HepG2 (cell line): ENCODE data around the gene ANKRD11. TPM values are rescaled to one million over a fixed set of nuclear protein-coding genes. Genes with fewer than 3 reads are reported as not detected.

Source experiments
- DMAP1 ChIP-seq: IDR thresholded peaks from 2 replicates; pipeline ENCODE4 v1.6.1; 2016
- FOSL2 ChIP-seq: sonication (generic); formaldehyde crosslinking; IDR thresholded peaks from 2 replicates; pipeline ENCODE4 v1.4.0; 2020; ENCODE audit warnings: missing genetic modification reagents
- GTF2F1 ChIP-seq: fragments of 150-350 bp; IDR thresholded peaks from 2 replicates; pipeline ENCODE4 v1.6.1; 2014; ENCODE audit warnings: low read length
- HNF1A ChIP-seq, 2 experiments: sonication (generic) in 1 of 2; formaldehyde crosslinking in 1 of 2; IDR thresholded peaks; 2 replicates each; pipeline versions ENCODE4 v1.4.0 to v1.6.1; 2016 to 2020; ENCODE audit warnings: borderline replicate concordance in 1 of 2, low read depth in 1 of 2, mild to moderate bottlenecking in 1 of 2, missing genetic modification reagents in 1 of 2
- MIER3 ChIP-seq: IDR thresholded peaks from 2 replicates; pipeline ENCODE4 v1.6.1; 2016; ENCODE audit warnings: missing compliant biosample characterization, borderline replicate concordance
- MTA1 ChIP-seq: sonication (generic); formaldehyde crosslinking; IDR thresholded peaks from 2 replicates; pipeline ENCODE4 v1.4.0; 2020; ENCODE audit warnings: missing genetic modification reagents, mild to moderate bottlenecking, borderline replicate concordance
- NCOA2 ChIP-seq: sonication (generic); formaldehyde crosslinking; IDR thresholded peaks from 2 replicates; pipeline ENCODE4 v1.8.0; 2022; ENCODE audit warnings: inconsistent platforms
- NFKBIZ ChIP-seq: IDR thresholded peaks from 2 replicates; pipeline ENCODE4 v1.6.1; 2018; ENCODE audit warnings: missing genetic modification reagents, missing compliant biosample characterization
- NR2F6 ChIP-seq, 2 experiments: IDR thresholded peaks; 2 replicates each; pipeline ENCODE4 v1.6.1; 2016; ENCODE audit warnings: antibody characterized with exemption in 1 of 2, mild to moderate bottlenecking in 1 of 2
- PATZ1 ChIP-seq: sonication (generic); formaldehyde crosslinking; IDR thresholded peaks from 2 replicates; pipeline ENCODE4 v1.4.0; 2020; ENCODE audit warnings: missing genetic modification reagents
- RARG ChIP-seq: sonication (generic); formaldehyde crosslinking; IDR thresholded peaks from 2 replicates; pipeline ENCODE4 v1.4.0; 2020; ENCODE audit warnings: low read depth, mild to moderate bottlenecking, missing genetic modification reagents
- RBM39 ChIP-seq: fragments of 200-400 bp; formaldehyde crosslinking; IDR thresholded peaks from one replicate; pipeline ENCODE4 v1.6.1; 2018; ENCODE audit warnings: antibody characterized with exemption, mild to moderate bottlenecking, low read depth, low read length; ENCODE audit not compliant: poor library complexity, severe bottlenecking
- RORA ChIP-seq: sonication (generic); formaldehyde crosslinking; IDR thresholded peaks from 2 replicates; pipeline ENCODE4 v1.5.0; 2020; ENCODE audit warnings: mild to moderate bottlenecking, missing genetic modification reagents, moderate library complexity
- SMARCE1 ChIP-seq: fragments of 450-650 bp; IDR thresholded peaks from 2 replicates; pipeline ENCODE4 v1.6.1; 2017; ENCODE audit warnings: borderline replicate concordance
- SUZ12 ChIP-seq: fragments of 150-350 bp; IDR thresholded peaks from 2 replicates; pipeline ENCODE4 v1.6.1; 2014; ENCODE audit warnings: low read depth, low read length
- THRA ChIP-seq: sonication (generic); formaldehyde crosslinking; IDR thresholded peaks from 2 replicates; pipeline ENCODE4 v1.4.0; 2020; ENCODE audit warnings: missing genetic modification reagents, borderline replicate concordance
- TRIM24 ChIP-seq: sonication (generic); formaldehyde crosslinking; IDR thresholded peaks from 2 replicates; pipeline ENCODE4 v1.8.0; 2022; ENCODE audit warnings: mild to moderate bottlenecking, missing genetic modification reagents
- ZBTB33 ChIP-seq: sonication (generic); formaldehyde crosslinking; IDR thresholded peaks from 2 replicates; pipeline ENCODE4 v1.4.0; 2020; ENCODE audit warnings: missing genetic modification reagents
- ZNF547 ChIP-seq: sonication (generic); formaldehyde crosslinking; IDR thresholded peaks from 2 replicates; pipeline ENCODE4 v1.5.1; 2020; ENCODE audit warnings: mild to moderate bottlenecking, missing genetic modification reagents
- ZNF552 ChIP-seq: sonication (generic); formaldehyde crosslinking; IDR thresholded peaks from 2 replicates; pipeline ENCODE4 v1.9.0; 2022; ENCODE audit warnings: missing genetic modification reagents, mild to moderate bottlenecking, borderline replicate concordance
- ZNF878 ChIP-seq: sonication (generic); formaldehyde crosslinking; IDR thresholded peaks from 2 replicates; pipeline ENCODE4 v1.8.1; 2023; ENCODE audit warnings: mild to moderate bottlenecking, missing genetic modification reagents, moderate library complexity
- polyA plus RNA-seq, 8 experiments: library from polyadenylated mRNA; depleted of rRNA in 3 of 8; stranded (reverse) in 7 of 8; unstranded in 1 of 8; fragments of >200 nt; fragmentation: Illumina TruSeq in 4 of 8; extraction: Trizol in 4 of 8; gene quantifications; 2 replicates each; pipeline versions ENCODE4 v1.2.1 to v1.2.3, GENCODE V29; 2011 to 2016; ENCODE audit warnings: low read depth in 4 of 8, missing spikeins in 1 of 8, mixed read lengths in 1 of 8; ENCODE audit not compliant: insufficient read depth in 1 of 8
- total RNA-seq, 5 experiments: library from RNA; depleted of rRNA; stranded (reverse); fragments of >200 nt; fragmentation: Illumina TruSeq; extraction: Trizol; gene quantifications; 2 replicates each; pipeline ENCODE4 v1.2.3, GENCODE V29; 2016; ENCODE audit warnings: low read depth in 1 of 5

ANKRD11 gene
- total and polyA plus RNA-seq, 2 of the 13 experiments (the other 11 are each of a cell fraction or from before 2014, with no cell fraction given) = 21.4 to 38.4 TPM

GRCh38 chr16:89418352-89418751, 72.0 kb downstream of the ANKRD11 start (continued):
- no peak for TF ChIP-seq NFKBIZ (CRISPR knock-in tag)
- TF ChIP-seq NR2F6 (IDR thresholded peaks at IDR 0.05) = peak; percentile 45
- TF ChIP-seq NR2F6 (CRISPR knock-in tag; IDR thresholded peaks at IDR 0.05) = peak; percentile 64
- TF ChIP-seq THRA (CRISPR knock-in tag) = peak; percentile 56; the same call in 1 of the 2 replicates
- no peak for TF ChIP-seq ZNF552 (CRISPR knock-in tag)
- TF ChIP-seq GTF2F1 = no peak
- TF ChIP-seq ZBTB33 (CRISPR knock-in tag) = no peak
- peak; percentile 27; the same call in 1 of the 2 replicates for TF ChIP-seq FOSL2
- no peak for TF ChIP-seq ZNF547 (CRISPR knock-in tag)
- TF ChIP-seq MIER3 (CRISPR knock-in tag) = 0 out of 2 replicates have a peak, but pooled peaks have one; percentile 22
- TF ChIP-seq SMARCE1 = no peak
- no peak for TF ChIP-seq RBM39
- no peak for TF ChIP-seq ZNF878 (CRISPR knock-in tag)
- TF ChIP-seq SUZ12 = no peak
- no peak for TF ChIP-seq RARG
- TF ChIP-seq HNF1A (IDR thresholded peaks at IDR 0.05; ENCODE audit: low read depth) = no peak
- no peak for TF ChIP-seq HNF1A (CRISPR knock-in tag; IDR thresholded peaks at IDR 0.05; ENCODE audit: borderline replicate concordance)
- TF ChIP-seq DMAP1 (CRISPR knock-in tag) = no peak
- no peak for TF ChIP-seq MTA1 (CRISPR knock-in tag)
- TF ChIP-seq TRIM24 (CRISPR knock-in tag) = 0 out of 2 replicates have a peak, but pooled peaks have one; percentile 16
- peak; percentile 28; the same call in 1 of the 2 replicates for TF ChIP-seq NCOA2 (CRISPR knock-in tag)
- TF ChIP-seq PATZ1 (CRISPR knock-in tag) = 0 out of 2 replicates have a peak, but pooled peaks have one; percentile 18
- no peak for TF ChIP-seq RORA (CRISPR knock-in tag)
